ENCODE measurements around the gene SLC22A5.
A peak's percentile ranks its signal among the peaks of the same experiment; 100 is the strongest.

SLC22A5 gene

GRCh38 chr5:132410451-132411303 lies 41.2 kb downstream of the SLC22A5 start (continued):
- no peak for TF ChIP-seq ZNF16 (tag by site-specific recombination; IDR thresholded peaks at IDR 0.05; ENCODE audit: low read depth)
- TF ChIP-seq ZNF148 (tag by site-specific recombination; IDR thresholded peaks at IDR 0.05; ENCODE audit: borderline replicate concordance): no peak
- no peak for TF ChIP-seq ZNF521 (tag by site-specific recombination; IDR thresholded peaks at IDR 0.05)
- TF ChIP-seq ZNF266 (tag by site-specific recombination; IDR thresholded peaks at IDR 0.05; ENCODE audit: low read depth): no peak
- peak; percentile 70 for TF ChIP-seq GLIS1 (tag by site-specific recombination; IDR thresholded peaks at IDR 0.05)
- TF ChIP-seq KLF1 (tag by site-specific recombination; IDR thresholded peaks at IDR 0.05): 0 out of 2 replicates have a peak, but pooled peaks have one; percentile 13
- TF ChIP-seq KLF10 (tag by site-specific recombination; IDR thresholded peaks at IDR 0.05): peak; percentile 66; the same call in 1 of the 2 replicates
- TF ChIP-seq ZBTB48 (tag by site-specific recombination; IDR thresholded peaks at IDR 0.05): no peak; the same call in 1 of the 2 replicates
- no peak for TF ChIP-seq ZNF416 (tag by site-specific recombination; IDR thresholded peaks at IDR 0.05)
- no peak for TF ChIP-seq ZNF426 (tag by site-specific recombination; IDR thresholded peaks at IDR 0.05)
- TF ChIP-seq GLI4 (tag by site-specific recombination; IDR thresholded peaks at IDR 0.05): no peak
- no peak for TF ChIP-seq ZNF302 (tag by site-specific recombination; IDR thresholded peaks at IDR 0.05; ENCODE audit: low read depth)
- peak; percentile 69; the same call in 1 of the 2 replicates for TF ChIP-seq BCL11B (tag by site-specific recombination; IDR thresholded peaks at IDR 0.05; ENCODE audit: low read depth)
- no peak for TF ChIP-seq ZNF544 (tag by site-specific recombination; IDR thresholded peaks at IDR 0.05)
- TF ChIP-seq IKZF3 (tag by site-specific recombination; IDR thresholded peaks at IDR 0.05): no peak
- peak; percentile 52 for TF ChIP-seq PATZ1 (tag by site-specific recombination; IDR thresholded peaks at IDR 0.05)
- TF ChIP-seq ZNF558 (tag by site-specific recombination; IDR thresholded peaks at IDR 0.05): no peak
- TF ChIP-seq ZNF514 (tag by site-specific recombination; IDR thresholded peaks at IDR 0.05): no peak
- peak; percentile 7; the same call in 1 of the 2 replicates for TF ChIP-seq ZNF596 (tag by site-specific recombination; IDR thresholded peaks at IDR 0.05)
- no peak for TF ChIP-seq ZNF239 (tag by site-specific recombination; IDR thresholded peaks at IDR 0.05)
- TF ChIP-seq ZNF341 (tag by site-specific recombination; IDR thresholded peaks at IDR 0.05; ENCODE audit: low read depth): 0 out of 2 replicates have a peak, but pooled peaks have one; percentile 20
- TF ChIP-seq ZNF423 (tag by site-specific recombination; IDR thresholded peaks at IDR 0.05): peak; percentile 62; the same call in 1 of the 2 replicates
- no peak for TF ChIP-seq ZNF10 (tag by site-specific recombination; IDR thresholded peaks at IDR 0.05)
- TF ChIP-seq MEIS1 (CRISPR knock-in tag; IDR thresholded peaks at IDR 0.05; ENCODE audit: borderline replicate concordance): no peak
- no peak for TF ChIP-seq ZNF221 (tag by site-specific recombination; IDR thresholded peaks at IDR 0.05; ENCODE audit: borderline replicate concordance)
- TF ChIP-seq ZNF529 (tag by site-specific recombination; IDR thresholded peaks at IDR 0.05; ENCODE audit: insufficient replicate concordance): no peak
- peak; percentile 60 for TF ChIP-seq ZBTB44 (tag by site-specific recombination; IDR thresholded peaks at IDR 0.05)
- no peak for TF ChIP-seq ELK4 (IDR thresholded peaks at IDR 0.05; ENCODE audit: borderline replicate concordance, low read depth, low read length)
- TF ChIP-seq OVOL3 (tag by site-specific recombination; IDR thresholded peaks at IDR 0.05): no peak
- TF ChIP-seq GLIS2 (tag by site-specific recombination; IDR thresholded peaks at IDR 0.05): peak; percentile 70; the same call in 1 of the 2 replicates
- TF ChIP-seq ZSCAN4 (tag by site-specific recombination; IDR thresholded peaks at IDR 0.05): no peak
- TF ChIP-seq ZIC2 (tag by site-specific recombination; IDR thresholded peaks at IDR 0.05): no peak

Data from HEK293 (cell line).